ENCODE measurements around the gene MAP7. TPM values are rescaled to one million over a fixed set of nuclear protein-coding genes. Genes with fewer than 3 reads are reported as not detected.

Gene MAP7
- total RNA-seq, 2 experiments from 2014 or later = not detected

DNA sequence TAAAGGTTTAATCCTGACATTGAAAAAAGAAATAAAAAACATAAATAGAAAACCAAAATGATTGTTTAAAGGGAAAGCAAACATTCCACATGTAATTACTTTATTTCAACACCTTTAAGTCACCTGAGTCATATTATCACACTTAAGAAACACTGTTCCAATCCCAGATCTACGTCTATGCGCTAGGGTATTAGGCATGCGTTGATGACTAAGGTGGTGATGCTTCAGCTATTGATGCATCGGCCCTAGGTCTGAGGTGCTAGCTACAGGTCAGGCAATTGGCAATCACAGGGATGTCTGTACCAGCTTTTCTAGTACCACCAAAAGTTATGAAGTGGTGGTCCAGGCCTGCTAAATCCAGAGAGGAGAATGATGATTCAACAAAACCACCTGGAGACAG lies 162.9 kb downstream of the MAP7 start:
- Histone ChIP-seq H3K36me3 (ENCODE audit: insufficient read depth, low read length) (no peaks in the 10 kb centered on the region), H3K4me3 (ENCODE audit: low read depth, low read length, poor library complexity, severe bottlenecking) (no peak overlapping the region), H3K4me2 (ENCODE audit: low read length) (no peak overlapping the region), H3K9me3 (ENCODE audit: low read length) (no peaks in the 10 kb centered on the region), H3K27ac (ENCODE audit: low read depth, low read length, poor library complexity, severe bottlenecking) (no peak overlapping the region), H3K9me2 (ENCODE audit: insufficient read depth, low read length) (no peaks in the 10 kb centered on the region), H2AFZ (ENCODE audit: low read length) (no peak overlapping the region), H4K20me1 (ENCODE audit: insufficient read depth, low read length) (no peaks in the 10 kb centered on the region), H3K79me2 (ENCODE audit: insufficient read depth, low read depth, low read length) (no peaks in the 10 kb centered on the region), H3K4me1 (ENCODE audit: insufficient read depth, low read length, poor library complexity, severe bottlenecking) (no peaks in the 10 kb centered on the region)
- TF ChIP-seq, protein P1, sequence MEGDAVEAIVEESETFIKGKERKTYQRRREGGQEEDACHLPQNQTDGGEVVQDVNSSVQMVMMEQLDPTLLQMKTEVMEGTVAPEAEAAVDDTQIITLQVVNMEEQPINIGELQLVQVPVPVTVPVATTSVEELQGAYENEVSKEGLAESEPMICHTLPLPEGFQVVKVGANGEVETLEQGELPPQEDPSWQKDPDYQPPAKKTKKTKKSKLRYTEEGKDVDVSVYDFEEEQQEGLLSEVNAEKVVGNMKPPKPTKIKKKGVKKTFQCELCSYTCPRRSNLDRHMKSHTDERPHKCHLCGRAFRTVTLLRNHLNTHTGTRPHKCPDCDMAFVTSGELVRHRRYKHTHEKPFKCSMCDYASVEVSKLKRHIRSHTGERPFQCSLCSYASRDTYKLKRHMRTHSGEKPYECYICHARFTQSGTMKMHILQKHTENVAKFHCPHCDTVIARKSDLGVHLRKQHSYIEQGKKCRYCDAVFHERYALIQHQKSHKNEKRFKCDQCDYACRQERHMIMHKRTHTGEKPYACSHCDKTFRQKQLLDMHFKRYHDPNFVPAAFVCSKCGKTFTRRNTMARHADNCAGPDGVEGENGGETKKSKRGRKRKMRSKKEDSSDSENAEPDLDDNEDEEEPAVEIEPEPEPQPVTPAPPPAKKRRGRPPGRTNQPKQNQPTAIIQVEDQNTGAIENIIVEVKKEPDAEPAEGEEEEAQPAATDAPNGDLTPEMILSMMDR (conservative IDR thresholded peaks at IDR 0.05; ENCODE audit: low read length) = no peak
- no peak for TF ChIP-seq EZH2phosphoT487 (IDR thresholded peaks at IDR 0.05; ENCODE audit: borderline replicate concordance, low read depth, low read length)
- intact Hi-C loops (cut with micrococcal nuclease; ENCODE audit: unreplicated experiment) = no loop called here
- POLR2A ChIA-PET = interaction anchor here (0.7 kb wide), 1 partner anchor 19 kb away, joined by 3 read pairs; no protein-coding TSS in a partner anchor
- CTCF ChIA-PET (ENCODE audit: unreplicated experiment) = no interaction called here
- DNase-seq (ENCODE audit: low spot score) = no peak
- BruUV-seq (replicated peaks) = no TSS peak

GRCh38 chr6:136383268-136383937 lies 166.8 kb downstream of the MAP7 start:
- no peak for DNase-seq (ENCODE audit: low spot score)
- no peak overlapping the region for H3K27ac ChIP-seq (ENCODE audit: low read depth, low read length, poor library complexity, severe bottlenecking)
- BruUV-seq (replicated peaks) = no TSS peak
- intact Hi-C loops (cut with micrococcal nuclease; ENCODE audit: unreplicated experiment) = no loop called here
- H3K4me1 ChIP-seq (ENCODE audit: insufficient read depth, low read length, poor library complexity, severe bottlenecking) = no peaks in the 10 kb centered on the region
- no peak overlapping the region for H3K4me2 ChIP-seq (ENCODE audit: low read length)
- ChIA-PET POLR2A (interaction anchor here (0.6 kb wide), 1 partner anchor 655 kb away, joined by 3 read pairs; no protein-coding TSS in a partner anchor), CTCF (ENCODE audit: unreplicated experiment) (no interaction called here)
- H3K9me2 ChIP-seq (ENCODE audit: insufficient read depth, low read length) = no peaks in the 10 kb centered on the region
- no peak overlapping the region for H3K4me3 ChIP-seq (ENCODE audit: low read depth, low read length, poor library complexity, severe bottlenecking)
- TF ChIP-seq EZH2phosphoT487 (IDR thresholded peaks at IDR 0.05; ENCODE audit: borderline replicate concordance, low read depth, low read length) = no peak
- TF ChIP-seq, protein P1 (conservative IDR thresholded peaks at IDR 0.05; ENCODE audit: low read length) = no peak
- H3K36me3 ChIP-seq (ENCODE audit: insufficient read depth, low read length) = no peaks in the 10 kb centered on the region
- H2AFZ ChIP-seq (ENCODE audit: low read length) = no peak overlapping the region
- H4K20me1 ChIP-seq (ENCODE audit: insufficient read depth, low read length) = no peaks in the 10 kb centered on the region
- no peaks in the 10 kb centered on the region for H3K9me3 ChIP-seq (ENCODE audit: low read length)
- H3K79me2 ChIP-seq (ENCODE audit: insufficient read depth, low read depth, low read length) = no peaks in the 10 kb centered on the region

GRCh38 chr6:136382676-136383252 lies 167.5 kb downstream of the MAP7 start:
- Histone ChIP-seq H4K20me1 (ENCODE audit: insufficient read depth, low read length) (no peaks in the 10 kb centered on the region), H3K9me2 (ENCODE audit: insufficient read depth, low read length) (no peaks in the 10 kb centered on the region), H3K4me3 (ENCODE audit: low read depth, low read length, poor library complexity, severe bottlenecking) (no peak overlapping the region), H3K4me2 (ENCODE audit: low read length) (no peak overlapping the region), H3K4me1 (ENCODE audit: insufficient read depth, low read length, poor library complexity, severe bottlenecking) (no peaks in the 10 kb centered on the region), H2AFZ (ENCODE audit: low read length) (no peak overlapping the region), H3K36me3 (ENCODE audit: insufficient read depth, low read length) (no peaks in the 10 kb centered on the region), H3K79me2 (ENCODE audit: insufficient read depth, low read depth, low read length) (no peaks in the 10 kb centered on the region), H3K9me3 (ENCODE audit: low read length) (no peaks in the 10 kb centered on the region), H3K27ac (ENCODE audit: low read depth, low read length, poor library complexity, severe bottlenecking) (no peak overlapping the region)
- CTCF ChIA-PET (ENCODE audit: unreplicated experiment) = no interaction called here
- no peak for DNase-seq (ENCODE audit: low spot score)
- intact Hi-C loops (cut with micrococcal nuclease; ENCODE audit: unreplicated experiment) = no loop called here
- POLR2A ChIA-PET = no interaction called here
- TF ChIP-seq, protein P1 (conservative IDR thresholded peaks at IDR 0.05; ENCODE audit: low read length) = no peak
- TF ChIP-seq EZH2phosphoT487 (IDR thresholded peaks at IDR 0.05; ENCODE audit: borderline replicate concordance, low read depth, low read length) = no peak
- no TSS peak for BruUV-seq (replicated peaks)
